Epidermal melanocyte (primary cell): ENCODE measurements around the gene EPHA2.

Experiments
- DNase-seq: peaks from one replicate; pipeline ENCODE4 v3.0.0; 2011; ENCODE audit warnings: low spot score; ENCODE audit not compliant: insufficient read length

Gene EPHA2

GRCh38 chr1:16184557-16185303 lies 28.9 kb upstream of the EPHA2 start:
- DNase-seq: no peak

DNA sequence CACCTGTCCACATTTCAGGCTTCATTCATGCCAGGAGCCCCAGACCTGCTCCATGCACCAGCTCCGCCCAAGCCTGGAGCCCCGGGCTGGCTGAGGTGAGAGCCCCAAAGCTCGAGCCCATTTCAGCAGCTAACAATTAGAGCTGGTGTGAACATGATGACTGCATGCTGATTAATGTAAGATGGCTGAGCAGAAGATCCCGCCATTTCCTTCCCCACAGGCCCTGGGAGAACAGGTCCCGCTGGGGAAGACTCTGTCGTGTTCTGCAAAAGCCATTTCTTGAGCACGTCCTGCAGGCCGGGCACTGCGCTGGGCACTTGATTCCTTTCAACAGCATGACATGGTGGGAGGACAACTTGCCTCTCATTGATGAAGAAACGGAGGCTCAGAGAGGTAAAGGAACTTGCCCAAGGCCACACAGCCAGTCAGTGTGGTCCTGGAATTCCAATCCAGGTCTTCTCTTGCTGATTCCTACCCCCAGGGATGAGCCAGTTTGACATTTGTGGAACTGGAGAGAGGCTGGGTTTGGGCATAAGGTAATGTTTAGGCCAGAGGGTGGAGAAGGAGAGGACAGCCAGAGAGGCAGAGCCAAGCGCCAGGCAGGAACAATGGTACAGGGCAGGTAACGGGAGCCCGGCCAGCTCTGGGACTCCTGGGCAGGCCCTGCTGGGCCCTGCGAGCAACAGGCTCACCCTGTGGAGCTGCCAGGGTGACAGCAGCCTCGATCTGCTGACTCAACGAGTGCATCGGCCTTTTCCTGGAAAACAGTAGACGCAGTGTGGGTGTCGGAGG lies 28.1 kb upstream of the EPHA2 start:
- no peak for DNase-seq

- DNase-seq: no peak
Observed at GRCh38 chr1:16183179-16183578, 27.3 kb upstream of the EPHA2 start.

- DNase-seq: peak; percentile 53
Observed at GRCh38 chr1:16181887-16182719, 26.2 kb upstream of the EPHA2 start.

DNA sequence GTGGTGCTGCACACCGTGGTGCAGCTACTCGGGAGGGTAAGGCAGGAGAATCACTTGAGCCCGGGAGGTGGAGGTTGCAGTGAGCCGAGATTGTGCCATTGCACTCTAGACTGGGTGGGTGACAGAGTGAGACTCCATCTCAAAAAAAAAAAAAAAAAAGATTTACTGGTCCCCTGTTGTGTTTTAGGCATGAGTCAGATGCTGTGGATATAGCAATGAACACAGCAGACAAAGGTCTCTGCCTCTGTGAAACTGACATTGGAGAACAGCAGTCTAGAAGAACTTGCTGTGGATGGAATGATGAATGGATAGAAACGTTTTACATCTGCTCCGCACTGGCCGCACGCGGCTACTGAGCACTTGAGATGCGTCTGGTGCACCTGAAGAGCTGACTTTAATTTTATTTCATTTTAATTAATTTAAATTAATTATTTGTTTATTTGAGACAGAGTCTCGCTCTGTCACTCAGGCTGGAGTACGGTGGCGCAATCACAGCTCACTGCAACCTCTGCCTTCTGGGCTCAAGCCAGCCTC lies 24.5 kb upstream of the EPHA2 start:
- DNase-seq: no peak

DNA sequence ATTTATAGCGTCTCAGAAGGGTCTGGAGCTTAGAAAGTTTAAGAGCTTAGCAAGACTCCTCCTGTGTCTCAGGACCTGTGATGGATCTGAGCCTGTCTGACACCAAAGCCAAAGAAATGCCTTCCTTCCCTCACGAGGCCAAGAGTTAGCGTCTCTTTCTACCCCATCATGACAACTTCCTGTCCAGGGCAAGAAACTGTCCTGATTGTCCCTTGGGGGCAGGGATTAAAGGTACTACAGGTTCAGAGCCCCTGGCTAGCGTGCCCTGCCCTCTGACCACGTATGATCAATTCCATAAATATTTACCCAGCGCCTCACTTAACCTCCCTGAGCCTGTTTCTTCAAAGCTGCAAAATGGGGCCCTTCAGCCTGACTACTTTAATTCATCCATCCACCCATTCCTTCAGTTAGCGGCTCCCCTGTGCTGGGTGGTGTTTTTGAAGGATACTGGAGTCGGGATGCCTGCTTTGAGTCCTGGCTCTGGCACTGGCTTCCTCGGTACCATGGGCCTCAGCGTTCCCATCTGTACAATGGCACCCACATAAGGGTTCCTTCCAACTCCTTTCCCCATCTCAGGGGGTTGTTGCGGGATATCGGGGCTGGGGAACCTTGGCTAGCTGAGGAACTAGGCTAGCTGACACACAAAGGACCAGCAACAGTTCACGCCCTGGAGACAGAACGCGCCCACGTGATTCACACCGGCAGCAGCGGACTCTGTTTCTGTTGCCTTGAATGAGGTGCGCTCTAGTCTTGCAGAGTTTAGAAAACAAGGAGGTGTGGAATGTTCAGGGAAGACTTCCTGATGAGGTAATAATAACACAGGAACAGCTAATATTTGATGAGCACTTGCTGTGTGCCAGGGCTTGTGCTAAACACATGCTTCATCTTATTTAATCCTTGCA lies 23.0 kb upstream of the EPHA2 start:
- no peak for DNase-seq

GRCh38 chr1:16177306-16177705 lies 21.4 kb upstream of the EPHA2 start:
- no peak for DNase-seq

DNA sequence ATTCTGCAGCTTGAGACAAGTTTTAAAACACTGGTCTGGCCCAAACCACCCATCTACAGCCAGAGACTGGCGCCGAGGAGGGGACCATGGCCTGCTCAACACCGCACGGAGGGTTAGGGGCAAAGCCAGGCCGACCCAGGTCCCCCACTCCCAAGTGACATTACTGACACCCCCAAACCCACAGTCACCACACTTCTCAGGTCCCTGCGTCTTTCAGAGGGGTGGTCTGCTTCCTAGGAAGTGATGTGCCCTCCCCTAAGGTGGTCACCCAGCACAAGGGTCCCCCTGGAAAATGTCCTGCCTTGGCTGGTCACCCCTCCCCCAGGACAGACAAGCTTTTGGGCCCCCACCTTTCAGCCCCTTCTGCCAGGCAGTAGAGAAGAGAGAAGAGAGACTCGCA lies 20.8 kb upstream of the EPHA2 start:
- no peak for DNase-seq

- DNase-seq: peak; percentile 74
Observed at GRCh38 chr1:16175610-16176553, 20.0 kb upstream of the EPHA2 start.

- no peak for DNase-seq
Observed at GRCh38 chr1:16174886-16175598, 19.2 kb upstream of the EPHA2 start.

GRCh38 chr1:16174261-16174868 lies 18.5 kb upstream of the EPHA2 start:
- DNase-seq: no peak

GRCh38 chr1:16173447-16174260 lies 17.8 kb upstream of the EPHA2 start:
- no peak for DNase-seq

DNA sequence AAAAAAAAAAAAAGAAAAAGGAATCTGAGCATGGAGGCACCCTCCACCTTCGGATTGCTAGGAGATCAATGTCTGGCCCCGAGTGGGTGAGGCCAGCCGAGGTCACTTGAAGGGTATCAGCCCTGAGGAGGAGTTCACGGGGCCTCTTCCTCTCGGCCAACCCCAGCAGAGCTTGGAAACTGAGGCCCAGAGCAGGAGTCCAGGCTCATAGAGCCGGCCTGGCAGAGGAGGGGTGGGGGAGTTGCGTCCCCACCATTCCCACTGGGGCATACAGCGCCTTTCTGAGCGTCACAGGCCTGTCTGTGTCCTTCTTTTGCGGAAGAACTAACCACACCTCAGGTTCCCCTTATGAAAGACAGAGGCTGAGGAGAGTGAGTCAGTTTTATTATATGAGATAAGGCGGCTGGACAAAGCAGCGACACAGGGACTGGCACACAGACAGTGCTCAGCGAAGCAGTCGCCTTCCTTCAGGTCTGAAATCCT lies 17.1 kb upstream of the EPHA2 start:
- no peak for DNase-seq

DNA sequence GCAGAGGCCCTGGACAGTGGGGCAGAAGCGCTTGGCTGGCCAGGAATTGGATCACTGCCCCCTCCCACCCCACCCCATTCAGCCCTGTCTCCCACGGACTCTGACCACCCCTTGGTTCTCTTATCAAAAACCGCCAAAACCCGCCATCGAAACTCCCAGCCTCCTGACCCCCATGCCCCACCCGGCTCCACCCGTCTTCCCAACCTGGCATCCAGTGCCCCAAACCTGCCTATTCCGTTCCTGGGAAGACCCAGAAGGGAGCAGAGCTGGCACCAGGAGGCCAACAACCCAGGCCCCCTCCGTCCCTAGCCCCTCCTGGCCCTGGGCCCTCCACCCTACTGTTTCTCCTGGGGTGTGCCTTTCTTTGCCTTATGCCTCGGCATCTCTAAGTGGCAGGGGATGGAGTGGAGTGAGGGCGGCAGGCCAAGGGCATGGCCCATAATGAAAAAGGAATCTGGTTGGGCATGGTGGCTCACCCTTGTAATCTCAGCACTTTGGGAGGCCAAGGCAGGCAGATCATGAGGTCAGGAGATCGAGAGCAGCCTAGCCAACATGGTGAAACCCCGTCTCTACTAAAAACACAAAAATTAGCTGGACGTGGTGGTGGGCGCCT lies 16.5 kb upstream of the EPHA2 start:
- no peak for DNase-seq

- no peak for DNase-seq
Observed at GRCh38 chr1:16171314-16172151, 15.7 kb upstream of the EPHA2 start.

GRCh38 chr1:16170283-16170673 lies 14.4 kb upstream of the EPHA2 start:
- no peak for DNase-seq
